Gastroesophageal sphincter (tissue), 4 donors: ENCODE measurements around the gene COX8C. TPM values are rescaled to one million over a fixed set of nuclear protein-coding genes. Genes with fewer than 3 reads are reported as not detected.

ENCODE experiments used
- ATAC-seq: fragments of 150-250 bp; one replicate; pipeline ENCODE4 v1.9.1; 2016; ENCODE audit warnings: mild to moderate bottlenecking, moderate library complexity
- H3K27ac ChIP-seq, 4 donors: fragments of 200-600 bp; sonication (generic) in 3 of 4; 1 replicate in 3 of 4; 2 replicates in 1 of 4; pipeline ENCODE4 v1.5.1; 2016 to 2019
- H3K27me3 ChIP-seq: fragments of 200-600 bp; sonication (generic); one replicate; pipeline ENCODE4 v1.5.1; 2019
- H3K36me3 ChIP-seq, 2 donors: fragments of 200-600 bp; sonication (generic); one replicate each; pipeline ENCODE4 v1.5.1; 2019; ENCODE audit warnings: control low read depth in 1 of 2
- H3K4me1 ChIP-seq, 3 donors: fragments of 200-600 bp; sonication (generic); 1 replicate in 2 of 3; 2 replicates in 1 of 3; pipeline ENCODE4 v1.5.1; 2016 to 2019; ENCODE audit warnings: control low read depth in 2 of 3
- H3K4me3 ChIP-seq, 2 donors: fragments of 200-600 bp; sonication (generic); one replicate each; pipeline ENCODE4 v1.5.1; 2019; ENCODE audit warnings: mild to moderate bottlenecking in 1 of 2, moderate library complexity in 1 of 2
- H3K9me3 ChIP-seq, 3 donors: fragments of 200-600 bp; sonication (generic); one replicate each; pipeline ENCODE4 v1.5.1; 2017 to 2019; ENCODE audit warnings: control low read depth in 2 of 3
- EP300 ChIP-seq: sonication (generic); formaldehyde crosslinking; IDR thresholded peaks from one replicate; pipeline ENCODE4 v1.6.1; 2017; ENCODE audit warnings: antibody characterized with exemption, mild to moderate bottlenecking
- POLR2A ChIP-seq, 2 donors: fragments of 450-650 bp; IDR thresholded peaks; one replicate each; pipeline ENCODE4 v1.6.1; 2017; ENCODE audit warnings: antibody characterized with exemption in 2 of 2, mild to moderate bottlenecking in 2 of 2, moderate library complexity in 1 of 2
- POLR2AphosphoS5 ChIP-seq: sonication (generic); formaldehyde crosslinking; IDR thresholded peaks from one replicate; pipeline ENCODE4 v1.6.1; 2017; ENCODE audit warnings: antibody characterized with exemption
- WGBS, 2 donors: methylation state at CpG; one replicate each; pipeline ENCODE4 v1.1.5; 2018; ENCODE audit warnings: low coverage in 1 of 2; 5-methylcytosine and 5-hydroxymethylcytosine counted together
- total RNA-seq, 4 donors: library from RNA; depleted of rRNA; stranded (reverse); fragments of >200 nt; gene quantifications; one replicate each; pipeline ENCODE4 v1.1.0, GENCODE V29; 2016
- TF ChIP-seq, protein P1 (sequence below), 4 experiments: fragments of 200-600 bp in 2 of 4; fragments of 450-650 bp in 2 of 4; sonication (generic) in 1 of 4; IDR thresholded peaks; one replicate each; pipeline ENCODE4 v1.5.1; 2017 to 2019; ENCODE audit warnings: antibody characterized with exemption in 4 of 4, mild to moderate bottlenecking in 2 of 4, moderate library complexity in 2 of 4

Gene COX8C, protein sequence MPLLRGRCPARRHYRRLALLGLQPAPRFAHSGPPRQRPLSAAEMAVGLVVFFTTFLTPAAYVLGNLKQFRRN
- total RNA-seq: not detected

DNA sequence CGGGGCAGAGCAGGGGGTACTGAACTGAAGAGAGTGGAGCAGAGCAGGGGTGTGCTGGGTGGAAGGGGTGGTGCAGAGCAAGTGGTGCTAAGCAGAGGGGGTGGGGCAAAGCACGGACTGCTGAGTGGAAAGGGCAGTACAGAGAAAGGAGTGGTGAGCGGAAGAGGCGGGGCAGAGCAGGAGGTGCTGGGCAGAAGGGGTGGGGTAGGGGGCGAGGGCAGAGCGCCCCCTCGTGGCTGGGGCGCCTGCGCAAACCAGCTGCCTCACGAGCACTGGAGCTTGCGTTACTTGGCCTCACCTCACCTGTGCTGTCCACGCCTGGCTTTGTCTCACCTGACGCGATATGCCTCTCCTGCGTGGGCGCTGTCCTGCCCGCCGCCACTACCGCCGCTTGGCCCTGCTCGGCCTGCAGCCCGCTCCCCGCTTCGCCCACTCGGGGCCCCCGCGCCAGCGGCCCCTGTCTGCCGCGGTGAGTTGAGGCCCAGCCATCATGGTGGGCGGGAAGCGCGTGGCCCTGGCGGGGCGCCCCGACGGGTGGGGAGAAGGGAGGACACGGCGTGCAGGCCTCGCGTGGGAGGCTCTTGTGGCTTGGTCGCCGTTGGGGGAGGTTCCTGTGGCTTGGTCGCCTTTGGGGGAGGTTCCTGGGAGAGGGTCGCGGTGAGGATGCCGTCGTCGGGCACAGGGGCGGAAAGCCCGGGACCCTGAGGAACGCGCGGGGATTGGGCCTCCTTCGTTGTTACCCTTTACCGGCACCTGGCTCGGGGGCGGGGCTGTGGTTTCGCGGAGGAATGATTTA is at the start of gene COX8C:
COX8C (plus strand) TSS at position 257 of the 796 bp plus-strand sequence; CDS start at position 344, 87 bp downstream.
- no peaks in the 10 kb centered on the region for H3K36me3 ChIP-seq
- 95 to 99% methylated on average over 7 to 21 of the region's 60 CpGs for WGBS, 2 donors
- no peaks in the 10 kb centered on the region for H3K27me3 ChIP-seq
- no peak within 1 kb of the TSS for H3K27ac ChIP-seq
- no peak within 1 kb of the TSS for H3K4me3 ChIP-seq
- peaks cover 0 to 4% (median 0%) of the 10 kb centered on the region in 3 donors for H3K9me3 ChIP-seq
- H3K4me1 ChIP-seq: no peaks in the 10 kb centered on the region
- ATAC-seq: no peak
- TF ChIP-seq POLR2AphosphoS5: no peak
- no peak for TF ChIP-seq POLR2A (IDR thresholded peaks at IDR 0.05)
- TF ChIP-seq EP300: no peak

DNA sequence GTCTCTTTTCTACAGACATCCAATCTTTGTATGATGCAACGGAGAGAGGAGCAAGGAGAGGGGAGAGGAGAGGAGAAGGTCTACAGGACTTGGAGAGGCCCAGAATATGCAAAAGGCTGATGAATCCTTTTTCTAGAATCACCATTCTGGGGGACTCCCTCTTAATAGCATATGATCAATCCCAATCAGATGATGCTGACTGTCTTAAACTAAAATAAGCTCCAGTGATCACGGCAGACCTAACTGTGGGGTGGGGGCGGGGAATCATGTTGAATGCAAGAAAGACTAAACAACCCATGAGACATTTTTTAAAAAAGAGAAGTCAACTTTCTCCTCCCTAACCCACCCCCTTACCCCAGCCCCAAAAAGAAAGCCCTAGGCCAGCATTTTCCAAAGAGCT is 47.6 kb upstream of the COX8C start:
- peaks cover 0 to 37% (median 3%) of the 10 kb centered on the region in 3 donors for H3K4me1 ChIP-seq
- TF ChIP-seq, protein P1, sequence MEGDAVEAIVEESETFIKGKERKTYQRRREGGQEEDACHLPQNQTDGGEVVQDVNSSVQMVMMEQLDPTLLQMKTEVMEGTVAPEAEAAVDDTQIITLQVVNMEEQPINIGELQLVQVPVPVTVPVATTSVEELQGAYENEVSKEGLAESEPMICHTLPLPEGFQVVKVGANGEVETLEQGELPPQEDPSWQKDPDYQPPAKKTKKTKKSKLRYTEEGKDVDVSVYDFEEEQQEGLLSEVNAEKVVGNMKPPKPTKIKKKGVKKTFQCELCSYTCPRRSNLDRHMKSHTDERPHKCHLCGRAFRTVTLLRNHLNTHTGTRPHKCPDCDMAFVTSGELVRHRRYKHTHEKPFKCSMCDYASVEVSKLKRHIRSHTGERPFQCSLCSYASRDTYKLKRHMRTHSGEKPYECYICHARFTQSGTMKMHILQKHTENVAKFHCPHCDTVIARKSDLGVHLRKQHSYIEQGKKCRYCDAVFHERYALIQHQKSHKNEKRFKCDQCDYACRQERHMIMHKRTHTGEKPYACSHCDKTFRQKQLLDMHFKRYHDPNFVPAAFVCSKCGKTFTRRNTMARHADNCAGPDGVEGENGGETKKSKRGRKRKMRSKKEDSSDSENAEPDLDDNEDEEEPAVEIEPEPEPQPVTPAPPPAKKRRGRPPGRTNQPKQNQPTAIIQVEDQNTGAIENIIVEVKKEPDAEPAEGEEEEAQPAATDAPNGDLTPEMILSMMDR (IDR thresholded peaks at IDR 0.05): no peak
- no peak for TF ChIP-seq POLR2A (IDR thresholded peaks at IDR 0.05)
- TF ChIP-seq EP300: no peak
- TF ChIP-seq POLR2AphosphoS5: no peak
- H3K9me3 ChIP-seq: no peaks in the 10 kb centered on the region
- H3K27me3 ChIP-seq: no peaks in the 10 kb centered on the region
- H3K4me3 ChIP-seq: no peak overlapping the region
- ATAC-seq: no peak
- 56 to 81% methylated on average over 2 to 3 of the region's 3 CpGs for WGBS, 2 donors
- peaks cover 0 to 3% of the 10 kb centered on the region in 2 donors for H3K36me3 ChIP-seq
- H3K27ac ChIP-seq: no peak overlapping the region

DNA sequence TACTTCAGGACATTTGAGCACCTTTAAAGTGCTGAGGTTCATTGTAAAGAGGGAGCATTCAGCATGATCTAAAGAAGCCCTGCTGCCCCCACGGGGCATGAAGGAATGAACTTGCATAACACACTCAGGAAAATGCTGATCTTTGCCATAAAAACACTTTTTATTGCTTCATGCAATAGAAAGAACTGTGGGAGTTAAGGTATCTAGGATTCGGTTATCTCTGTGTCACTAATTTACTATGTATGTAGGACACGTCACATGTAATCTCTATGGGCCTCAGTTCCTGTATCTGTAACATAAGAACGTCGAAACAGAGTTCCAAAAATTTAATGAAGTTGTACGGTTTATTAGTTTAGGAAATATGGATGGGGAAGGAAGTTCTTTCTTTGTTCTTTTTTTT is 47.1 kb upstream of the COX8C start:
- WGBS, 2 donors: 76 to 83% methylated on average over 6 of the region's 6 CpGs
- TF ChIP-seq POLR2A (IDR thresholded peaks at IDR 0.05) (no peak), EP300 (no peak), POLR2AphosphoS5 (no peak)
- TF ChIP-seq, protein P1 (IDR thresholded peaks at IDR 0.05): no peak
- no peaks in the 10 kb centered on the region for H3K36me3 ChIP-seq
- no peak overlapping the region for H3K27ac ChIP-seq
- H3K27me3 ChIP-seq: no peaks in the 10 kb centered on the region
- H3K4me1 ChIP-seq: peaks cover 0 to 38% (median 3%) of the 10 kb centered on the region in 3 donors
- ATAC-seq: no peak
- no peaks in the 10 kb centered on the region for H3K9me3 ChIP-seq
- no peak overlapping the region for H3K4me3 ChIP-seq

DNA sequence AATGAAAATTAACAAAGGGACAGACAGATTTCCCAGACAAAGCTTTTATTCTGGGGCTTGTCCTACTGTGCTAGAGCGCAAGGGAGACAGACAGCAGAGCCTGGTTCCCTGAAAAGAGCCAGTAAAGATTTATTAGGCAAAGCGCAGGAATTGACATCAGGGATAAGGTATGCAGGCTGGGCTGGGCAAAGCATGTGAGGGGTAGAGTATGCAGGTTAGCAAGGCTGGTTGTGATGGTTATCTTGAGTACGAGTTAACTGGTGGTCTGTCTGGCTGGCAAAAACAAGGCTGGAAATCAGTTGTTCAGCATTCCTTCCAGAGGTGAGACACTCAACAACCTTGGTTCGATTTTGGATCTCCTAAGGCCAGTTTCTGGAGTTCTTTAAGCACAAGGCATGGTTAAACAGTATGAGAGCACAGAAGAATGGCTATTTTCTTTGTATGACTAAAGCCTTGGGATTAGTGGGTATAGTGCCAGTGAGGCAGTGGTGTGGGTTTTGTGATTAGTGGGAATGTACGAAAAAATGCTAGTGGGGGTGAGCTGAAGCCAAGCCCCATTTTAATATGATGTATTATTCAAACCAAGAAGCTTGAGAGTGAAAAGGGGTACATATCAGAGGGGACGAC is 45.0 kb upstream of the COX8C start:
- Histone ChIP-seq H3K9me3 (no peaks in the 10 kb centered on the region), H3K4me1 (peaks cover 0 to 52% (median 3%) of the 10 kb centered on the region in 3 donors), H3K27ac (no peak overlapping the region), H3K36me3 (no peaks in the 10 kb centered on the region), H3K27me3 (no peaks in the 10 kb centered on the region), H3K4me3 (no peak overlapping the region)
- WGBS, 2 donors: 86 to 88% methylated on average over 3 to 6 of the region's 6 CpGs
- no peak for TF ChIP-seq EP300
- no peak for TF ChIP-seq POLR2A (IDR thresholded peaks at IDR 0.05)
- TF ChIP-seq, protein P1 (IDR thresholded peaks at IDR 0.05): no peak
- TF ChIP-seq POLR2AphosphoS5: no peak
- no peak for ATAC-seq

DNA sequence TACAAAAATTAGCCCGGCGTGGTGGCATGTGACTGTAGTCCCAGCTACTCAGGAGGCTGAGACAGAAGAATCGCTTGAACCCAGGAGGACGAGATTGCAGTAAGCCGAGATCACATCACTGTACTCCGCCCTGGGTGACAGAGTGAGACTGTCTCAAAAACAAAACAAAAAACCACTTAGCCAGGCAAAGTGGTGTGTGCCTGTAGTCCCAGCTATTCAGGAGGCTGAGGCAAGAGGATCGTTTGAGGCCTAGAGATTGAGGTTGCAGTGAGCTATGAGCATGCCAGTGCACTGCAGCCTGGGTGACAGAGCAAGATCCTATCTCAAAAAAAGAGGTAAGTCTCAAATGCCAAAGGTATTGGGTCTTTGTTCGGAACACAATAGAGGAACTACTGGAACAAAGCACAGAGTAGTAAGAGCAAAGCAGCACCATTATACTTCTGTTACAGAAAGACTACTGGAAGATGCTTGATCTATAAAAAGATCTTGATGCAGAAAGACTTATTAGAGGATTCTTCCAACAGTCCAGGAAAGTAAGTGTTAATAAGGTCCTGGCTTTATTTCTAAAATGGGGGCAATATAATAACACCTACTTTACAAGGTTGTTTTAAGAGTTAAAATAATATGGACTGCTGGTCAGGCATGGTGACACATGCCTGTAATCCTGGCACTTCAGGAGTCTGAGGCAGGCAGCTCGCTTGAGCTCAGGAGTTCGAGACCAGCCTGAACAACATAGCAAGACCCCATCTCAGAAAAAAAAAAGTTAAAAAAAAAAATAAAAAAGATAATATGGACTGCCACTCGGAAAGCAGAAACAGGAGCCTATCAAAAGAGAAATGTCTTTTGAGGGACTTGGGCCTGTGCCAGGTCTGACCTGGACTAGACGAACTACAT is 44.0 kb upstream of the COX8C start:
- Histone ChIP-seq H3K27ac (no peak overlapping the region), H3K4me1 (peaks cover 0 to 57% (median 3%) of the 10 kb centered on the region in 3 donors), H3K4me3 (no peak overlapping the region), H3K36me3 (no peaks in the 10 kb centered on the region), H3K9me3 (no peaks in the 10 kb centered on the region), H3K27me3 (no peaks in the 10 kb centered on the region)
- 87 to 96% methylated on average over 7 of the region's 12 CpGs for WGBS, 2 donors
- no peak for TF ChIP-seq POLR2AphosphoS5
- no peak for TF ChIP-seq EP300
- no peak for TF ChIP-seq POLR2A (IDR thresholded peaks at IDR 0.05)
- TF ChIP-seq, protein P1 (IDR thresholded peaks at IDR 0.05): no peak
- ATAC-seq: no peak
